Measurements from ENCODE around the gene G6PD.
"Not testable (repeated sequence)": the region's sequence is repeated elsewhere in the genome, so short reads cannot be mapped to it uniquely, and the experiment has no call there.

GRCh38 chrX:154501423-154501822 is 45.2 kb downstream of the G6PD start:
- not testable (repeated sequence) for TF ChIP-seq EP300 (IDR thresholded peaks at IDR 0.05; ENCODE audit: borderline replicate concordance in 1 of 2, control insufficient read depth in 1 of 2, low read depth in 2 of 2, low read length in 2 of 2); TBL1XR1 (IDR thresholded peaks at IDR 0.05; ENCODE audit: low read depth, low read length); NR2C2 (IDR thresholded peaks at IDR 0.05; ENCODE audit: borderline replicate concordance, control insufficient read depth, insufficient read length, low read depth); POLR2AphosphoS5 (IDR thresholded peaks at IDR 0.05; ENCODE audit: low read length); KAT2A (conservative IDR thresholded peaks at IDR 0.05; ENCODE audit: control insufficient read depth, low read depth, low read length); DPF2 (IDR thresholded peaks at IDR 0.05); ZNF217 (IDR thresholded peaks at IDR 0.05); EGR1 (IDR thresholded peaks at IDR 0.05; ENCODE audit: borderline replicate concordance in 1 of 2, low read depth in 2 of 2, low read length in 2 of 2); MAX (IDR thresholded peaks at IDR 0.05; ENCODE audit: low read depth, low read length)
- TF ChIP-seq, protein P1, sequence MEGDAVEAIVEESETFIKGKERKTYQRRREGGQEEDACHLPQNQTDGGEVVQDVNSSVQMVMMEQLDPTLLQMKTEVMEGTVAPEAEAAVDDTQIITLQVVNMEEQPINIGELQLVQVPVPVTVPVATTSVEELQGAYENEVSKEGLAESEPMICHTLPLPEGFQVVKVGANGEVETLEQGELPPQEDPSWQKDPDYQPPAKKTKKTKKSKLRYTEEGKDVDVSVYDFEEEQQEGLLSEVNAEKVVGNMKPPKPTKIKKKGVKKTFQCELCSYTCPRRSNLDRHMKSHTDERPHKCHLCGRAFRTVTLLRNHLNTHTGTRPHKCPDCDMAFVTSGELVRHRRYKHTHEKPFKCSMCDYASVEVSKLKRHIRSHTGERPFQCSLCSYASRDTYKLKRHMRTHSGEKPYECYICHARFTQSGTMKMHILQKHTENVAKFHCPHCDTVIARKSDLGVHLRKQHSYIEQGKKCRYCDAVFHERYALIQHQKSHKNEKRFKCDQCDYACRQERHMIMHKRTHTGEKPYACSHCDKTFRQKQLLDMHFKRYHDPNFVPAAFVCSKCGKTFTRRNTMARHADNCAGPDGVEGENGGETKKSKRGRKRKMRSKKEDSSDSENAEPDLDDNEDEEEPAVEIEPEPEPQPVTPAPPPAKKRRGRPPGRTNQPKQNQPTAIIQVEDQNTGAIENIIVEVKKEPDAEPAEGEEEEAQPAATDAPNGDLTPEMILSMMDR (IDR thresholded peaks at IDR 0.05 in 2 of 3, conservative IDR thresholded peaks at IDR 0.05 in 1 of 3; ENCODE audit: control insufficient read depth in 2 of 3, extremely low read depth in 1 of 3, insufficient read depth in 1 of 3, low read depth in 3 of 3, low read length in 3 of 3): not testable (repeated sequence)
